Measurements from ENCODE around the gene RIN3.

- TF ChIP-seq EZH2 (IDR thresholded peaks at IDR 0.05; ENCODE audit: insufficient read depth, poor library complexity, severe bottlenecking) (no peak), EZH2phosphoT487 (IDR thresholded peaks at IDR 0.05; ENCODE audit: insufficient read depth, low read depth) (no peak)
Measured at GRCh38 chr14:92559486-92559885, 45.9 kb downstream of the RIN3 start.
